HepG2 (cell line): Measurements from ENCODE around the gene USP11. TPM values are rescaled to one million over a fixed set of nuclear protein-coding genes. Genes with fewer than 3 reads are reported as not detected.

ENCODE experiments used
- NPAS2 ChIP-seq: sonication (generic); formaldehyde crosslinking; IDR thresholded peaks from 2 replicates; pipeline ENCODE4 v1.8.0; 2022; ENCODE audit warnings: mild to moderate bottlenecking, missing genetic modification reagents, borderline replicate concordance
- polyA plus RNA-seq, 8 experiments: library from polyadenylated mRNA; depleted of rRNA in 3 of 8; stranded (reverse) in 7 of 8; unstranded in 1 of 8; fragments of >200 nt; fragmentation: Illumina TruSeq in 4 of 8; extraction: Trizol in 4 of 8; gene quantifications; 2 replicates each; pipeline versions ENCODE4 v1.2.1 to v1.2.3, GENCODE V29; 2011 to 2016; ENCODE audit warnings: low read depth in 4 of 8, missing spikeins in 1 of 8, mixed read lengths in 1 of 8; ENCODE audit not compliant: insufficient read depth in 1 of 8
- total RNA-seq, 5 experiments: library from RNA; depleted of rRNA; stranded (reverse); fragments of >200 nt; fragmentation: Illumina TruSeq; extraction: Trizol; gene quantifications; 2 replicates each; pipeline ENCODE4 v1.2.3, GENCODE V29; 2016; ENCODE audit warnings: low read depth in 1 of 5
- TF ChIP-seq, protein P1 (sequence below): sonication (generic); formaldehyde crosslinking; IDR thresholded peaks from 2 replicates; pipeline ENCODE4 v1.8.0; 2022; ENCODE audit warnings: mild to moderate bottlenecking, missing genetic modification reagents, moderate library complexity
- TF ChIP-seq, protein P2 (sequence below): sonication (generic); formaldehyde crosslinking; IDR thresholded peaks from 2 replicates; pipeline ENCODE4 v1.4.0; 2020; ENCODE audit warnings: missing genetic modification reagents, borderline replicate concordance
- TF ChIP-seq, protein P3 (sequence below), 2 experiments: sonication (generic) in 1 of 2; formaldehyde crosslinking in 1 of 2; IDR thresholded peaks; 2 replicates each; pipeline versions ENCODE4 v1.6.1 to v1.9.0; 2014 to 2022; ENCODE audit warnings: antibody characterized with exemption in 1 of 2, borderline replicate concordance in 1 of 2, inconsistent platforms in 1 of 2, low read depth in 1 of 2, missing genetic modification reagents in 1 of 2
- TF ChIP-seq, protein P4 (sequence below): sonication (generic); formaldehyde crosslinking; conservative IDR thresholded peaks from 2 replicates; pipeline ENCODE4 v1.4.0; 2020; ENCODE audit warnings: missing genetic modification reagents

Gene USP11
- total and polyA plus RNA-seq, 2 of the 13 experiments (the other 11 are each of a cell fraction or from before 2014, with no cell fraction given): 23.8 to 31.7 TPM

DNA sequence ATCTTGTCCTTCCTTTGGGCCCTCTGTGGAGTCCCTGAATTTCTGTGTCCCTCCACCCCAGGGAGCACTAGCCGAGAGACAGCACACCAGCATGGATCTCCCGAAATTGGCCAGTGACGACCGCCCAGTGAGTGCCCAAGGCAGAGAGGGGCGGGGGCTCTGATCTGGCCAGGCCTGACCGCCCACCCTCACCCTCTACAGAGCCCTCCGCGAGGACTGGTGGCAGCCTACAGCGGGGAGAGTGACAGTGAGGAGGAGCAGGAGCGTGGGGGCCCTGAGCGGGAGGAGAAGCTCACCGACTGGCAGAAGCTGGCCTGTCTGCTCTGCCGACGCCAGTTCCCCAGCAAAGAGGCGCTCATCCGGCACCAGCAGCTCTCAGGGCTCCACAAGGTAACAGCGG lies 47.6 kb upstream of the USP11 start (continued):
- TF ChIP-seq, protein P1, sequence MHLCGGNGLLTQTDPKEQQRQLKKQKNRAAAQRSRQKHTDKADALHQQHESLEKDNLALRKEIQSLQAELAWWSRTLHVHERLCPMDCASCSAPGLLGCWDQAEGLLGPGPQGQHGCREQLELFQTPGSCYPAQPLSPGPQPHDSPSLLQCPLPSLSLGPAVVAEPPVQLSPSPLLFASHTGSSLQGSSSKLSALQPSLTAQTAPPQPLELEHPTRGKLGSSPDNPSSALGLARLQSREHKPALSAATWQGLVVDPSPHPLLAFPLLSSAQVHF (CRISPR knock-in tag): no peak
- TF ChIP-seq, protein P2, sequence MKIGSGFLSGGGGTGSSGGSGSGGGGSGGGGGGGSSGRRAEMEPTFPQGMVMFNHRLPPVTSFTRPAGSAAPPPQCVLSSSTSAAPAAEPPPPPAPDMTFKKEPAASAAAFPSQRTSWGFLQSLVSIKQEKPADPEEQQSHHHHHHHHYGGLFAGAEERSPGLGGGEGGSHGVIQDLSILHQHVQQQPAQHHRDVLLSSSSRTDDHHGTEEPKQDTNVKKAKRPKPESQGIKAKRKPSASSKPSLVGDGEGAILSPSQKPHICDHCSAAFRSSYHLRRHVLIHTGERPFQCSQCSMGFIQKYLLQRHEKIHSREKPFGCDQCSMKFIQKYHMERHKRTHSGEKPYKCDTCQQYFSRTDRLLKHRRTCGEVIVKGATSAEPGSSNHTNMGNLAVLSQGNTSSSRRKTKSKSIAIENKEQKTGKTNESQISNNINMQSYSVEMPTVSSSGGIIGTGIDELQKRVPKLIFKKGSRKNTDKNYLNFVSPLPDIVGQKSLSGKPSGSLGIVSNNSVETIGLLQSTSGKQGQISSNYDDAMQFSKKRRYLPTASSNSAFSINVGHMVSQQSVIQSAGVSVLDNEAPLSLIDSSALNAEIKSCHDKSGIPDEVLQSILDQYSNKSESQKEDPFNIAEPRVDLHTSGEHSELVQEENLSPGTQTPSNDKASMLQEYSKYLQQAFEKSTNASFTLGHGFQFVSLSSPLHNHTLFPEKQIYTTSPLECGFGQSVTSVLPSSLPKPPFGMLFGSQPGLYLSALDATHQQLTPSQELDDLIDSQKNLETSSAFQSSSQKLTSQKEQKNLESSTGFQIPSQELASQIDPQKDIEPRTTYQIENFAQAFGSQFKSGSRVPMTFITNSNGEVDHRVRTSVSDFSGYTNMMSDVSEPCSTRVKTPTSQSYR (CRISPR knock-in tag): no peak
- TF ChIP-seq, protein P3, sequence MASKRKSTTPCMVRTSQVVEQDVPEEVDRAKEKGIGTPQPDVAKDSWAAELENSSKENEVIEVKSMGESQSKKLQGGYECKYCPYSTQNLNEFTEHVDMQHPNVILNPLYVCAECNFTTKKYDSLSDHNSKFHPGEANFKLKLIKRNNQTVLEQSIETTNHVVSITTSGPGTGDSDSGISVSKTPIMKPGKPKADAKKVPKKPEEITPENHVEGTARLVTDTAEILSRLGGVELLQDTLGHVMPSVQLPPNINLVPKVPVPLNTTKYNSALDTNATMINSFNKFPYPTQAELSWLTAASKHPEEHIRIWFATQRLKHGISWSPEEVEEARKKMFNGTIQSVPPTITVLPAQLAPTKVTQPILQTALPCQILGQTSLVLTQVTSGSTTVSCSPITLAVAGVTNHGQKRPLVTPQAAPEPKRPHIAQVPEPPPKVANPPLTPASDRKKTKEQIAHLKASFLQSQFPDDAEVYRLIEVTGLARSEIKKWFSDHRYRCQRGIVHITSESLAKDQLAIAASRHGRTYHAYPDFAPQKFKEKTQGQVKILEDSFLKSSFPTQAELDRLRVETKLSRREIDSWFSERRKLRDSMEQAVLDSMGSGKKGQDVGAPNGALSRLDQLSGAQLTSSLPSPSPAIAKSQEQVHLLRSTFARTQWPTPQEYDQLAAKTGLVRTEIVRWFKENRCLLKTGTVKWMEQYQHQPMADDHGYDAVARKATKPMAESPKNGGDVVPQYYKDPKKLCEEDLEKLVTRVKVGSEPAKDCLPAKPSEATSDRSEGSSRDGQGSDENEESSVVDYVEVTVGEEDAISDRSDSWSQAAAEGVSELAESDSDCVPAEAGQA (IDR thresholded peaks at IDR 0.05; ENCODE audit: low read depth): no peak
- TF ChIP-seq, protein P3 (CRISPR knock-in tag; IDR thresholded peaks at IDR 0.05; ENCODE audit: borderline replicate concordance): no peak
- TF ChIP-seq, protein P4, sequence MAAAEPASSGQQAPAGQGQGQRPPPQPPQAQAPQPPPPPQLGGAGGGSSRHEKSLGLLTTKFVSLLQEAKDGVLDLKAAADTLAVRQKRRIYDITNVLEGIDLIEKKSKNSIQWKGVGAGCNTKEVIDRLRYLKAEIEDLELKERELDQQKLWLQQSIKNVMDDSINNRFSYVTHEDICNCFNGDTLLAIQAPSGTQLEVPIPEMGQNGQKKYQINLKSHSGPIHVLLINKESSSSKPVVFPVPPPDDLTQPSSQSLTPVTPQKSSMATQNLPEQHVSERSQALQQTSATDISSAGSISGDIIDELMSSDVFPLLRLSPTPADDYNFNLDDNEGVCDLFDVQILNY: no peak
- TF ChIP-seq NPAS2: no peak
